IPS DF 6.9 (cell line): ENCODE measurements around the gene SGMS1.
"Not testable (repeated sequence)": the region's sequence is repeated elsewhere in the genome, so short reads cannot be mapped to it uniquely, and the experiment has no call there.

ENCODE experiments used
- DNase-seq: peaks from one replicate; pipeline ENCODE4 v3.0.0-alpha.2; 2013; ENCODE audit warnings: low read depth, low spot score
- H3K27ac ChIP-seq: one replicate; pipeline ENCODE4 v1.5.1; 2013; ENCODE audit warnings: low read length, control low read depth
- H3K27me3 ChIP-seq: 2 replicates; pipeline ENCODE4 v1.6.1; 2013; ENCODE audit warnings: mild to moderate bottlenecking, low read length; ENCODE audit not compliant: control insufficient read depth, insufficient read depth
- H3K36me3 ChIP-seq: 2 replicates; pipeline ENCODE4 v1.6.1; 2013; ENCODE audit warnings: low read length; ENCODE audit not compliant: control insufficient read depth, insufficient read depth
- H3K4me1 ChIP-seq: 2 replicates; pipeline ENCODE4 v1.6.1; 2013; ENCODE audit warnings: low read length; ENCODE audit not compliant: control insufficient read depth, insufficient read depth
- H3K4me3 ChIP-seq: 2 replicates; pipeline ENCODE4 v1.5.1; 2013; ENCODE audit warnings: mild to moderate bottlenecking, low read length
- H3K9me3 ChIP-seq: 2 replicates; pipeline ENCODE4 v1.6.1; 2013; ENCODE audit warnings: low read length, inconsistent platforms; ENCODE audit not compliant: control insufficient read depth, insufficient read depth
- WGBS: extraction: QIAGEN DNeasy Blood & Tissue Kit; methylation state at CpG from one replicate; pipeline ENCODE4 v1.1.7; 2013; ENCODE audit warnings: mixed read lengths, missing lambda C conversion rate; ENCODE audit not compliant: insufficient read length, insufficient coverage; 5-methylcytosine and 5-hydroxymethylcytosine counted together

Gene SGMS1

GRCh38 chr10:50426485-50426884 is 197.3 kb downstream of the SGMS1 start:
- Histone ChIP-seq H3K4me1 (0 out of 2 replicates have a peak, but pooled peaks cover 1% of the 10 kb centered on the region), H3K9me3 (no peaks in the 10 kb centered on the region), H3K4me3 (no peak overlapping the region), H3K36me3 (no peaks in the 10 kb centered on the region), H3K27me3 (no peaks in the 10 kb centered on the region), H3K27ac (no peak overlapping the region)
- no peak for DNase-seq
- WGBS = no CpG with 5 or more reads among the region's 1 CpG

- H3K27ac ChIP-seq, H3K4me1 ChIP-seq, DNase-seq, H3K27me3 ChIP-seq, H3K9me3 ChIP-seq, H3K4me3 ChIP-seq, H3K36me3 ChIP-seq: not testable (repeated sequence)
- WGBS = no CpG with 5 or more reads among the region's 1 CpG
These were observed 198.5 kb downstream of the SGMS1 start for GRCh38 chr10:50425215-50425614.

GRCh38 chr10:50423448-50423847 is 200.3 kb downstream of the SGMS1 start:
- H3K4me1 ChIP-seq = 0 out of 2 replicates have a peak, but pooled peaks cover 1% of the 10 kb centered on the region
- H3K36me3 ChIP-seq = no peaks in the 10 kb centered on the region
- H3K27ac ChIP-seq = no peak overlapping the region
- no CpG with 5 or more reads among the region's 3 CpGs for WGBS
- no peaks in the 10 kb centered on the region for H3K27me3 ChIP-seq
- no peaks in the 10 kb centered on the region for H3K9me3 ChIP-seq
- no peak for DNase-seq
- no peak overlapping the region for H3K4me3 ChIP-seq

- no CpG with 5 or more reads among the region's 4 CpGs for WGBS
- Histone ChIP-seq H3K27me3 (no peaks in the 10 kb centered on the region), H3K4me3 (no peak overlapping the region), H3K9me3 (no peaks in the 10 kb centered on the region), H3K4me1 (0 out of 2 replicates have a peak, but pooled peaks cover 1% of the 10 kb centered on the region), H3K36me3 (no peaks in the 10 kb centered on the region), H3K27ac (no peak overlapping the region)
- no peak for DNase-seq
These were observed 201.5 kb downstream of the SGMS1 start for GRCh38 chr10:50422259-50422658.

- H3K36me3 ChIP-seq = no peaks in the 10 kb centered on the region
- H3K27ac ChIP-seq = no peak overlapping the region
- no peaks in the 10 kb centered on the region for H3K9me3 ChIP-seq
- peak; percentile 29 for DNase-seq
- WGBS = no CpG with 5 or more reads among the region's 6 CpGs
- H3K4me1 ChIP-seq = 0 out of 2 replicates have a peak, but pooled peaks cover 1% of the 10 kb centered on the region
- no peak overlapping the region for H3K4me3 ChIP-seq
- no peaks in the 10 kb centered on the region for H3K27me3 ChIP-seq
These were observed 202.6 kb downstream of the SGMS1 start for GRCh38 chr10:50421026-50421719.

- no peak overlapping the region for H3K4me3 ChIP-seq
- no CpG with 5 or more reads among the region's 6 CpGs for WGBS
- H3K36me3 ChIP-seq = no peaks in the 10 kb centered on the region
These were observed 203.6 kb downstream of the SGMS1 start for GRCh38 chr10:50420196-50420595.

GRCh38 chr10:50419756-50420155 is 204.0 kb downstream of the SGMS1 start:
- H3K4me3 ChIP-seq = no peak overlapping the region
- no peak overlapping the region for H3K27ac ChIP-seq
- DNase-seq = no peak
- H3K27me3 ChIP-seq = no peaks in the 10 kb centered on the region
- H3K9me3 ChIP-seq = no peaks in the 10 kb centered on the region
- no peaks in the 10 kb centered on the region for H3K36me3 ChIP-seq
- WGBS = no CpG with 5 or more reads among the region's 3 CpGs
- H3K4me1 ChIP-seq = 0 out of 2 replicates have a peak, but pooled peaks cover 1% of the 10 kb centered on the region

More at GRCh38 chr10:50420196-50420595, 203.6 kb downstream of the SGMS1 start:
- no peak overlapping the region for H3K27ac ChIP-seq
- H3K4me1 ChIP-seq = 0 out of 2 replicates have a peak, but pooled peaks cover 1% of the 10 kb centered on the region
- H3K27me3 ChIP-seq = no peaks in the 10 kb centered on the region
- H3K9me3 ChIP-seq = no peaks in the 10 kb centered on the region
- no peak for DNase-seq

GRCh38 chr10:50419091-50419490 is 204.7 kb downstream of the SGMS1 start:
- DNase-seq = no peak
- H3K36me3 ChIP-seq = no peaks in the 10 kb centered on the region
- no peaks in the 10 kb centered on the region for H3K9me3 ChIP-seq
- no peak overlapping the region for H3K27ac ChIP-seq
- no CpG with 5 or more reads among the region's 3 CpGs for WGBS
- no peak overlapping the region for H3K4me3 ChIP-seq
- H3K27me3 ChIP-seq = no peaks in the 10 kb centered on the region
- 0 out of 2 replicates have a peak, but pooled peaks cover 1% of the 10 kb centered on the region for H3K4me1 ChIP-seq

- no peak overlapping the region for H3K27ac ChIP-seq
- H3K27me3 ChIP-seq = no peaks in the 10 kb centered on the region
- H3K4me1 ChIP-seq = 0 out of 2 replicates have a peak, but pooled peaks cover 1% of the 10 kb centered on the region
- 100% methylated on average over 1 of the region's 62 CpGs for WGBS
- H3K9me3 ChIP-seq = no peaks in the 10 kb centered on the region
- no peaks in the 10 kb centered on the region for H3K36me3 ChIP-seq
- H3K4me3 ChIP-seq = peak overlapping the region; percentile 47; the same call in 1 of the 2 replicates
- peak; percentile 18 for DNase-seq
These were observed 205.6 kb downstream of the SGMS1 start for GRCh38 chr10:50417886-50418830.

- no peaks in the 10 kb centered on the region for H3K36me3 ChIP-seq
- no CpG with 5 or more reads among the region's 6 CpGs for WGBS
- no peak for DNase-seq
- no peaks in the 10 kb centered on the region for H3K27me3 ChIP-seq
- H3K4me3 ChIP-seq = peak overlapping the region; percentile 47; the same call in 1 of the 2 replicates
- H3K9me3 ChIP-seq = no peaks in the 10 kb centered on the region
- 0 out of 2 replicates have a peak, but pooled peaks cover 1% of the 10 kb centered on the region for H3K4me1 ChIP-seq
- H3K27ac ChIP-seq = no peak overlapping the region
These were observed 206.3 kb downstream of the SGMS1 start for GRCh38 chr10:50417486-50417885.
